ENCODE results near the gene GSN.

DNA sequence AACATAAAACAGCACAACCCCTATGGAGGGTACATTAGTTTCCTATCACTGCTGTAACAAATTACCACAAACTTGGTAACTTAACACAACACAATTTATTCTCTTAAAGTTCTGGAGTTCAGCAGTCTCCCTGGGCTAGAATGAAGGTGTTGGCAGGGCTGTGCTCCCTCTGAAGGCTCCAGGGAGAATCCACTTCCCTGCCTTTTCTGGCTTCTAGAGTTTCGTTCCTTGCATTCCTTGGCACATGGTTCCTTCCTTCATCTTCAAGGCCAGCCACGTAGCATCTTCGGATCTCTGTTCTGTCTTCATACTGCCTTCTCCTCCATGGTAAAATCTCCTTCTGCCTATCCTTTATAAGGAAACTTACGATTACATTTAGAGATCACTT is 25.0 kb upstream of the GSN start:
- TF ChIP-seq USF2 (IDR thresholded peaks at IDR 0.05; ENCODE audit: borderline replicate concordance, low read depth, low read length) (no peak), CTCF (IDR thresholded peaks at IDR 0.05) (no peak), USF1 (IDR thresholded peaks at IDR 0.05; ENCODE audit: borderline replicate concordance, low read depth) (no peak), PBX3 (IDR thresholded peaks at IDR 0.05) (no peak), ELF1 (IDR thresholded peaks at IDR 0.05) (no peak), MXI1 (IDR thresholded peaks at IDR 0.05; ENCODE audit: low read depth, low read length) (no peak), SIN3A (IDR thresholded peaks at IDR 0.05; ENCODE audit: borderline replicate concordance, low read depth, low read length) (no peak), SMC3 (IDR thresholded peaks at IDR 0.05; ENCODE audit: low read depth, low read length) (no peak), TAF1 (IDR thresholded peaks at IDR 0.05; ENCODE audit: borderline replicate concordance, low read depth, low read length) (no peak)
